GM18873 (cell line): Measurements from ENCODE around the gene ALDH4A1.
"Not testable (repeated sequence)": the region's sequence is repeated elsewhere in the genome, so short reads cannot be mapped to it uniquely, and the experiment has no call there.

Experiments used
- ATAC-seq: cut with Tn5 transposase; IDR thresholded peaks from one replicate; pipeline ENCODE4 v1.9.1; 2021; ENCODE audit warnings: mild to moderate bottlenecking, moderate library complexity, moderate number of reproducible peaks; ENCODE audit not compliant: unreplicated experiment, low FRiP score

ALDH4A1 gene

GRCh38 chr1:18901952-18902522 lies 318 bp downstream of the ALDH4A1 start:
- no peak for ATAC-seq

GRCh38 chr1:18901147-18901951 lies 1.0 kb downstream of the ALDH4A1 start:
- ATAC-seq, result no peak

GRCh38 chr1:18900303-18900841 lies 2.0 kb downstream of the ALDH4A1 start:
- ATAC-seq, result no peak

- ATAC-seq, result no peak
Measured at GRCh38 chr1:18899363-18900049, 2.8 kb downstream of the ALDH4A1 start.

GRCh38 chr1:18898567-18898966 lies 3.8 kb downstream of the ALDH4A1 start:
- ATAC-seq, result no peak

GRCh38 chr1:18895317-18895716 lies 7.0 kb downstream of the ALDH4A1 start:
- no peak for ATAC-seq

- no peak for ATAC-seq
Measured at GRCh38 chr1:18893120-18893519, 9.2 kb downstream of the ALDH4A1 start.

GRCh38 chr1:18891858-18892257 lies 10.5 kb downstream of the ALDH4A1 start:
- not testable (repeated sequence) for ATAC-seq

- no peak for ATAC-seq
Measured at GRCh38 chr1:18891426-18891780, 11.0 kb downstream of the ALDH4A1 start.

GRCh38 chr1:18890706-18891425 lies 11.5 kb downstream of the ALDH4A1 start:
- no peak for ATAC-seq

GRCh38 chr1:18886003-18886335 lies 16.4 kb downstream of the ALDH4A1 start:
- ATAC-seq, result no peak

GRCh38 chr1:18885311-18886002 lies 16.9 kb downstream of the ALDH4A1 start:
- ATAC-seq, result no peak

- ATAC-seq, result no peak
Measured at GRCh38 chr1:18884727-18885126, 17.6 kb downstream of the ALDH4A1 start.

GRCh38 chr1:18884419-18884717 lies 18.0 kb downstream of the ALDH4A1 start:
- ATAC-seq, result no peak

- ATAC-seq, result no peak
Measured at GRCh38 chr1:18883636-18884418, 18.5 kb downstream of the ALDH4A1 start.

GRCh38 chr1:18883079-18883478 lies 19.3 kb downstream of the ALDH4A1 start:
- ATAC-seq, result no peak

- no peak for ATAC-seq
Measured at GRCh38 chr1:18882486-18882885, 19.9 kb downstream of the ALDH4A1 start.

GRCh38 chr1:18881642-18882431 lies 20.5 kb downstream of the ALDH4A1 start:
- ATAC-seq, result no peak

- ATAC-seq, result no peak
Measured at GRCh38 chr1:18881164-18881563, 21.2 kb downstream of the ALDH4A1 start.
